HK-2 (cell line): Measurements from ENCODE around the gene B3GNT4.
"Not testable (repeated sequence)": the region's sequence is repeated elsewhere in the genome, so short reads cannot be mapped to it uniquely, and the experiment has no call there.

ENCODE experiments used
- DNase-seq: peaks from one replicate; pipeline ENCODE4 v3.0.0-alpha.2; 2018; ENCODE audit not compliant: unreplicated experiment

B3GNT4 gene

DNA sequence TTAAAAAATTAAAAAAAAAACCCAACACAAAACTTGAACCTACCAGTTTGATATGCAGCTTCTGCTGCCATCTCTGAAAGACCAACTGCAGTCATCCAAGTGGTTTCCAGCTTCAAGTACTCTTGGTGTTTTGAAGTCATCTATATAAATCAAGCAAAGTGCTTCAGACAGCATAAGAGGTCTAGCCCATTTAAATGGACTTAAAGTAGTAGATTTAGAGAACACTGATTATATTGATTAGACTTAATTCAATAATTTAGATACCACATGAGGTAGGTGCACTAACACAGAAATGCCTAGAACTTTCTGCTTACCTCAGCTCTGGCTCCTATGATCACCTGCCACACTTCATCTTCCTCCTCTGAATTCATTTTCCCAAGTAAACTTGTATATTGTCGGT, 12.9 kb downstream of the B3GNT4 start:
- no peak for DNase-seq

DNA sequence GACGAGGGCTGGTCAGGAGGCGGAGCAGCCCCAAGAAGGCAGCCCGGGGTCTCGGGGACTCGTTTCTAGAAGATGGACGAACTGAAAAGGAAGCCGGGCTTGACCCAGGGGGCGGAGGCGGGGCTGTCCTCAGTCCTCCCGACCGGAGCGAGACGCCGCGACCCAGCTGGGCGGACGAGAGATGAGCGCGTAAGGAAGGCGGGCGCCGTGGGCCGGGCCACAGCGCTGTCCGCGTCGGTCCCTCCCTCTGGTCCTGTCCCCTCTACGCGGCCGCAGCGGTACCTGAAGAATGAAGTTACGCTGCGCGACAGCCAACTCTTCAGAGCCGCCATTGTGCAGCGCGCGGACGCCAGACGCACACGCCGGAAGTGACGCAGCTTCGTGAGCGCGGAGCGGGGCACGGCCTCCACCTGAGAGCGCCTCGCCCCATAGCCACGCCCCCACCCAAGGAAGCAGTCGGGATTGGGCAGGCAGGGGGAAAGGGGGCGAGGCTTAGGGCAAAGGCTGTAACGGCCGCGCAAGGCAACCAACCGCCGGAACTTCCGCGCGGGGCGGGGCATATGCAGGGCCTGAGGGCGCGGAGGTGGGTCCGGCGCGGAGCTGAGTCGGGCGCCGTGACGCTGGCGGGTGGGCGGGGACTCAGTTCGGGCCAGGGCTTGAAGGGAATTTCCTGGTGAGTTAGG, 22.3 kb downstream of the B3GNT4 start, which contains the start of gene DIABLO:
TSS of gene DIABLO (minus strand) at position 370 of the 683 bp plus-strand sequence. CDS start at position 332, 38 bp downstream.
- DNase-seq: peak; percentile 100

DNA sequence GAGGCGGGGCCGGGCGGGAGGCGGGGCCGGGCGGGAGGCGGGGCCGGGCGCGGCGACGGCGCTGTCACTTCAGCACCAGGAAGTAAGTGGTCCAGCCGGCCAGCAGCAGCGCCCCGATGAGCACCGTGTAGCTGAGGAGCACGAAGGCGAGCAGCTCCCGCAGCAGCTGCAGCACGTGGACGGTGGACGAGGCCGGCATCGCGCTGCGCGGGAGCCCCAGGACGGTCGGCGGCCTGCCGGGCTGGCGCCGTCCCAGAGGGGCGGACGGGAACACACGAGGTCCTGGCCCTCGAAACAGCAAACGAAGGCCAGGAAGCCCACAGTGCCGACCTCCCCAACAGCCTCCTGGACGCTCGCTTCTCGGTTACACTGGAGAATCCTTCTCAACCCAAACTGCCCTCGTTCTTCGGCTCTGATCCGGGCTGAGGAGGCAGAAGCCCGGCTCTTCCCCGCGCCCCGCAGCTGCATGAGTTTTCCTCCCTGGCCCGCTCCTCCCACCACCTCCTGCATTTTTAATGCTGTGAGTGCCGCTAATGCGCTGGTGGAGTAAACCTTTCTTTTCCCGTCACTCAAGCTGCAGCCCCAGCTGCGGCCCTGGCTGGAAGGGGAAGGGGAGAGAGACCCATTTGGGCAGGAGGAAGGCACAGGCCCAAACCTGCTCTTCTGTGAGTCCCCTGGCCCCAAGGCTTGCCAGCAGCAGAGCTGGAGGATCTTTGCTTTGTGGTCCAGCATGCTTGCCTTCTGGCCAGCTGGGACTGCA, 23.0 kb downstream of the B3GNT4 start:
- no peak for DNase-seq

DNA sequence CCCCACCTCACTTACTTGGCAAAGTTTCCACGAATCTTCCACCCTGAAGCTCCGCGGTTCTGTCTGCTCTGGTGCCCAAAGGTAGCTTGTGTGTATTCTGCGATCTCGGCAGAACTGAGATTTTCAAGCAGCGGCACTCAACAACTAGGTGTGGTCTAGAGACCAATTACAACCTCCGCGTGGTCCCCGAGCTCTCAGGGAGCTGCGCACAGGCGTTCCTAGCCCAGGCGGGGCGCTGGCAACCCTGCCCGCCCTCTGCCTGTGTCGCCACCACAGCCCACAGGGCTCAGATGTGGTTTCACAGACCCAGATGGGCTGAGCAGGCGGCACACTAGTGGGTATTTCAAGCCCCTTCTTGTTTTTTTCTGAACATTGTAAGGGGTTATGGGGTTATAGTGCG, 23.8 kb downstream of the B3GNT4 start:
- DNase-seq: no peak

DNA sequence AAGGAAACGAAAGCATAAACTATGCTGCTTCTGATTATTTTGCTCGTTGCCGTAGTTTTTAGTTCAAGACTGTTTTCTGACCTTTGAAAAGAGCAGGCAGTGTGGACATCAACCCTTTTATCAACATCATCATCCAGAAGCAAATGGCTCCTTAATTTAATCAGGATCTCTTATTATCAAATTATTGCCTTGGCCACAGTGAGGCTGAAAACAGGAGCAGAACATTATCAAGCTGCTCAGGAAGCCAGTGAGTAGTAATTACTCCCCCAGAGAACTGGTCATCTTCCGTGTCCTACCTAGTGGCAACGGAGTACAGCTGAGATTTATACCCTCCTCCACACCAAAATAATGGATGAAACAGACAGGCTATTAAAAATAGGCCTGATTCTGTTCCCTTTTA, 24.6 kb downstream of the B3GNT4 start:
- DNase-seq: no peak

DNA sequence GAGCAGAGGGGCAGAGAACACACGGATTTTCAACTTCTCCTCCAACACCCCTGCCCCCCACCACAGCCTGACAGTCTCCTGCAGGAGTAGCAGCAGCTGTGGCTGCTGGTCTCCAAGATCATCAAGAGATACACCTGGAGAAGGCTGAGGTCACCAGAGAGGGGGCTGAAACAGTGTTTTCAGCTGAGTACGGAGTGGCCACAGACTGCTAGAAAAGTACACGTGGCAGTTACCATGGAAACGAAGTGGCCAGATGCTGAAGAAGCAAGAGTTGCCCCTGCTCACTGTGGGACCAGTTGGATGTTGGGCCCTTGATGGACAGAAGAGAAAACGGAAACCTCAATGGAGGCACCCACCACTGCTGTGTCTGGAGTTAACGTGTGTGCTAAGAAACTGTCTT, 27.3 kb downstream of the B3GNT4 start:
- no peak for DNase-seq

DNA sequence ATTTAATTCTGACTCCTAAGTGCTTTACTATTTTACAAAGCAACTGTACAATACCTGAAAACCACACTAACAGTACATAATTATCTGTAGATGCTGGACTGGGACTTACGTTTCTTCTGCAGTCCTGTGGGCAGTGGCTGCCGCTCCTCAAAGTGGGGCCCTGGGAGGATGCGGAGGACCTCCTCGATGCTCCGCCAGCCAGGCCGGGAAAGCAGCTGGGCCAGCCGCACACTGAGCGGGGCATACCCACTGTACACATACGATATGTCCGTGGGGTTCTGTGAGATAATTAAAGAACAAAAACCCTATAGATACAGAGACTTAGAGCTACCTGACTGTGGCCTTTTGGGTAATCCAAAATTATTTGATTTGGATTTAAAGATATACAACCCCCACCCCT, 29.2 kb downstream of the B3GNT4 start:
- no peak for DNase-seq

DNA sequence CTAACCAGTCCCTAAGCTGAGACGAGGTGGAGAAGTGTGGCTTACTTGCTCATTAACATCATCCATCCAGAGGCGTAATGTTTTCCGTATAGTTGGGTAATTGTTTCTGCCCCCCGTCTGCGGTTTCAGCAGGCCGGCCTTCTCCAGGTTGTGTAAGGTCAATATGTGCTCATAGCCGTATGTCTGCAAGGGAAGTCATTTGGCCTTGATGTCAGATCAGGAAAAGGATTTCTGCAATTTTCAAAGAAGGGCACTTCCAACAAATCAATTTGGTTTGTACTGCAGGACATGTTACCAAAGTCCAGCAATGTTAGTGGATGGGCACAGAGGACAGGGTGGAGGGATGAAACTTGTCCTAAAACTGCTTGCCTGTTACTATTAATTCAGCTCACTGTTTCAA, 32.2 kb downstream of the B3GNT4 start:
- no peak for DNase-seq

DNA sequence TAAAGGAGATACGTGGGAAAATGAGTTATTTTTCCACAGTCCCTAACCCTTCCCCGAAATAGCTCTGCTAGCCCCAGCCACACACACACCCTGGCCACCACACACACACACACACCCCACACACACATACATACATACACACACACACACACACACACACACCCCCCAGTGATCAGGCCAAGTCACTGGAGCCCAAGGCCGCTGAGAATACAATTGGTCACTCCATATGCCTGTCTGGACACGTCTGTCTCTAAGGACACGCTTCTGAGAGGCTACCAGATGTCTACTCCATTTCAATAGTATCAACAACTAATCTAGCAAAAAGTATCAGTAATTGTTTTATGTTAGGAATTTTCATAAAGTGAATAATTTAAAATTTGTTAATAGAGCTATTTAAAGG, 35.4 kb downstream of the B3GNT4 start:
- no peak for DNase-seq

DNA sequence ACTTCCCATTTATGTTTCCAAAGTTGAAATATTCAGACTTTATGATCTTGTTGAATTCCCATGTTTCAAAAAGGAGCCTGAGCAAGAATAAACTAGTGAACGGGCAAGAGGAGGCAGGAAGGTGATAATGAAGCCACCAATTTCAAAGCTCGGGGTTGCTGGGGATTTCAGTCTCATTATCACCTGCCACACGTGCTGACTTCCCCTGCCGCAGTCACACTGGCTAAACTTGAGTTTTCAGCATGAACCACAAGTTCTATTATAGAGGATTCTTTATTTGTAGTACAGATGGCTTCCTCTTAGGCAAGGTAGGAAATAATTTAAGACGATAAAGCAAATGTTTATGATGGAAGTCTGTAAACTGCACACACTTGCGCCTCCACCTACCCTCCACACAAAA, 40.5 kb downstream of the B3GNT4 start:
- DNase-seq: no peak

DNA sequence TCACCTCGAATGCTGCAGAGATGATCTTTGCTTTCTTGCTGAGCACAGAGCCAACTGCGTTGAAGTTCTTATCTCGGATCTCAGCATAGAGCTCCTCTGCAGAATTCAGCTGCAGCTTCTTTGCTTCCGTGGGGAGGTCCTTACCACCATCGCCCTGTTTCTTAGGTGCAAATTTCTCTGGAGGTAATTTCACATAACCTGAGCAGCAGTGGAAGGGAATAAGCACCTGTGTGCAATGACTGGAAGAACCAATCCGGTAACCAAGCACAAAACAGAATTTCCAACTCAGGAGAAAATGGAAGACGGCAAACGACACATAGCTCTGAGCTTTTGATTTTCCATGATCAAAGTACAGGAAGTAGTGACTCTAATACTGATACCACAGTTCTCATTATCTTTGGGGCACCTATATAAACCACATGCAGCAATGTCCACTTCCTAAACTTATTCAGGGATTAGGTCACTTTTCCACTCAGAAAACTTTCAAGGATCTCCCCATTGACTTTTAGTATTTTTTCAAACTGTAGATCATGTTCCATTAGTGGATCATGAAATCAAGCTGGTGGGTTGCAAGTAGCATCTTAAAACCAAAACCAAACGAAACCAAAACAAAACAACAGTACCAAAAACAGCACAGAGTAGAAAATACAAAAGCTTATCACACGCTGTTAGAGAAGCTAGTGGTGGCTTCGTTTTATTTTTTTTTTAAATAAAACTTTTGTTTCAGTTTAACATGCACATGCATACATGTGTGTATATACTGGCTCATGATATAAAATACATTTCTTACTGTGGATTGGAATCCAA, 41.3 kb downstream of the B3GNT4 start:
- DNase-seq: no peak

DNA sequence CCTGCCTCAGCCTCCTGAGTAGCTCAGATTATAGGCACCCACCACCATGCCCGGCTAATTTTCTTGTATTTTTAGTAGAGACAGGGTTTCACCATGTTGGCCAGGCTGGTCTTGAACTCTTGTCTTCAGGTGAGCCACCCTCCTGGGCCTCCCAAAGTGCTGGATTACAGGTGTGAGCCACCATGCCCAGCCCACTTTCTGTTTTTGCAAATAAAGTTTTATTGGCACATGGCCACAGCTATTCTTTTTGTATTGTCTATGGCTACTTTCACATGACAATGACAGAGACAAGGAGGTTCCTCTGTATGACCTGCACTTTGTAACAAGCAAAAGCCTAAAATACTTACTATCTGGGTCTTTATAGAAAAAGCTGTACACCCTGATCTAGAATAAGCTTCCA, 42.0 kb downstream of the B3GNT4 start:
- DNase-seq: no peak

DNA sequence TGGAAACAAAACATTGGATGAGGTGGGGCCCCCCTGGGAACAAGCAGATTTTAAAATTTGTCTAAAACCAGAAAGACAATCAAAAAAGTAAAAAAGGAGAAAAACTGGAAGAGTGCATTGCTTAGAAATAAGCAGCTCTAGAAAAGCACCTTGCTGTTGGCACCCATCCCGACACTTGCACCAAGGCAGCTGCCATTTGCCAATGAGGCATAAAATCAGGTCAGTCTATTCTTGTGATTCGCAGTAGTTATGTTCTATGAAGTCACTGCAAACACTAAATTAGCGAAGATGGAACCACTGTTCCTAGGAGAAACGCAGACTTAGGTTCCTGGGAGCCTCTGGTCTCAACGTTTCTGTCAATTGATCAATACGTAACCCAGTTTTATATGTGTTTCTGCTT, 46.5 kb downstream of the B3GNT4 start:
- no peak for DNase-seq

DNA sequence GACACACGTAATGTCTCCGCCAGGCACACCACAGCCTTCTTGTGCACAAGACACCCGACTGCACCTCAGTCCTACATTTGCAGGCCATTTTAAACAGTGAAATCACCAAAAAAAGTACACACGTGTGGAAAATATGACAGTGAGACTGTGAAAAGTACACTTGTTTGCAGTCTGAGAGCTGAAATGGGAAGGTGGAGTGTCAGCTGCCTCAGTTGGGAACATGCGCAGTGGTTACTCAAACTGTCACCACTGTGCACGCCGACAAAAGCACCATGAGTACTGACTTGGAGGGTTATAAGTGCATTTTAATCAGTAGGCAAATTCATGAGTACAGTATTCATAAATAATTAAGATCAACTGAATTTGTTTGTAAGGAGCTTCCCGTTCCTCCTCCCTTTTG, 47.0 kb downstream of the B3GNT4 start:
- DNase-seq: no peak

DNA sequence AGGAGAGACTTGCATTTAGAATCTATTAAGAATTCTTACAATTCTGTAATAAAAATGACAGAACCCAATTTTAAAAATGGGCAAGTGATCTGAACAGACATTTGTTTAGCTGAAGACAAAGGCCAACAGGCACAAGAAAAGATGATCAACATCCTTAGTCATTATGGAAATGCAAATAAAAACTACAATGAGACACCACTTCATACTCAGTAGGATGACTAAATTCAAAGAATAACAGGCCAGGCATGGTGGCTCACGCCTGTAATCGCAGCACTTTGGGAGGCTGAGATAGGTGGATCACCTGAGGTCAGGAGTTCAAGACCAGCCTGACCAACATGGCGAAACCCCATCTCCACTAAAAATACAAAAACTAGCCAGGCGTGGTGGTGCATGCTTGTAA, 55.0 kb downstream of the B3GNT4 start:
- DNase-seq: not testable (repeated sequence)
